GM13976 (cell line): ENCODE results near the gene GOT1.

Source experiments
- DNase-seq: peaks from one replicate; pipeline ENCODE4 v3.0.0; 2012; ENCODE audit warnings: low spot score
- CTCF ChIP-seq: IDR thresholded peaks from 2 replicates; pipeline ENCODE4 v1.5.1; 2012; ENCODE audit warnings: borderline replicate concordance, mild to moderate bottlenecking; ENCODE audit not compliant: insufficient read depth; ENCODE audit errors: extremely low read depth, missing control alignments, control extremely low read depth
- in situ Hi-C: fragments of 300-500 bp; cut with MboI; formaldehyde crosslinking; loops from one replicate; pipeline ENCODE4 v1.12.0; 2022; ENCODE audit warnings: low sequenced_read_pairs, mixed read lengths, inconsistent platforms; ENCODE audit not compliant: unreplicated experiment

GOT1 gene

GRCh38 chr10:99422529-99423096, 7.8 kb downstream of the GOT1 start:
- no peak for DNase-seq
- in situ Hi-C loops: no loop called here

DNA sequence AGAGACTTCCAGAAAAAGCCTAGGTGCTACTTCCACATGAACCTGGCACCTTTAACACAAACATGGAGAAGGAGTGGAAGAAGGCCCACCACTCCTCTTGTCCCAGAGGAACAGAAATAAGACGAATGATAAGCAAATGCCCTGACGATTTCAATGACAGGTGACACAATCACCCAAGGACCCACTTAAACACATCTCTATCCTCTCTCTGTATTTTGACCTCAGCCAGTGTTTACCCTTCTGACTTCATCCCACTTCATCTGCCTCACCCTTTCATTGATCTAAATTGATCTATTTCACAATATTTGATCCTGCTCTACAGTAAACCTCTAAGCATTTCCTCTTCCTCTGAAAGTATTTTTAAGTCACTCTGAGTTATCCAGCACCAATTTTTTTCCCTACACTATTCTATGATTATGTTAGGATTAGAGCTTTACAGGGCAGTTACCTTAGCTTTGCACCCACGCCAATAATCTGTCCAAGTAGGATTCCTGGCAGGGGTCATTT, 9.1 kb downstream of the GOT1 start:
- in situ Hi-C loops: no loop called here
- no peak for DNase-seq
- TF ChIP-seq CTCF: no peak

More at GRCh38 chr10:99422529-99423096, 7.8 kb downstream of the GOT1 start:
- no peak for TF ChIP-seq CTCF

DNA sequence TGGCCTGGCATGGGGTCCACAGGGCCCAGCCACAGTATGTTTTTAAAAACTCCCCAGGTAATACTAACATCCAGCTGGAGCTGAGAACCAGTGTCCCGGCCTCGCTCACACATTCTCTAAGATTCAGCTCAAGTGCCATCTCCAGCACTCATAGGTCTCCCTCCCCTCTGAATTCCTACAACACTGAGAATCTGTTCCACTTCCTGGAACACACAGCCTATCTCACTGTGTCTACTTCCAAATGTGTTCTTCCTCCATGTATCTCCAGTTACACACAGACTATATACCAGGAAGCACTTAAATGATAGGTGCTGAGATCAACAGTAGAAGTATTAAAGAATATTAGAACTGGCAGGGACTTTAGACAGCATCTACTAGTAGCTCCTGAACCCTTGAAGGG, 10.7 kb downstream of the GOT1 start:
- in situ Hi-C loops: no loop called here
- DNase-seq: no peak
- no peak for TF ChIP-seq CTCF

DNA sequence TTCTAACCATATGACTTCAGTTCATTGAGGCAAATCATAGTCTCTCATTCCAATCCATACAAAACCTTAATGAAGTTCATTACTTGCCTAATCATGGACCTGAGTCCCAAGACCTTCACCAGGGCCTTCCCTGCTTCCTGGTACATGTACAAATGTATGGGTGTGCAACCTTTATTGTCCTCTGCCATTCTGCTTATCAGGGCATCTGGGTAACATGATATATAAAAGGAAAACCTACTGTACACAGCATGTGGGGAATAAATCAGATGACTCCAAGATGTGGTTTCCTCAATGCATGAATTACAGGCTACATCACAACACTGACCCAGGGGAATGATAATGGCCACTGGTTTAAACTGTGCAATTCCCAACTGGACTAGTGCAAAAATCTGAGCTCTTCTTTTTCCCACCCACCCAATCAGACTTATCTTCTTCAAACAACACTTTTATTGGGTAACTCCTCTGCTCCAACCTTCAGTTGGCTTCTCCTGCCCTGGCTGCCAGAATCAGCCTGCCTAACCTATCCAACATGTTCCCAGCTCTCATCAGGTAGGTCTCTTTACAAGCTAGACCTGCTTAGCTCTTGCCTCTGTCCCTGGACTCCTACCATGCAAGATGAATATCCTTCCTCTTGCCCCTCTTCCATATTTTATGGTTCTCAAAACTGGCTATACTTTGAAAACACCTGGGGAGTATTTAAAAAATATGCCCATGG, 11.4 kb downstream of the GOT1 start:
- no peak for DNase-seq
- no peak for TF ChIP-seq CTCF
- in situ Hi-C loops: no loop called here

GRCh38 chr10:99412099-99412498, 18.3 kb downstream of the GOT1 start:
- DNase-seq: no peak
- TF ChIP-seq CTCF: no peak
- in situ Hi-C loops: no loop called here

DNA sequence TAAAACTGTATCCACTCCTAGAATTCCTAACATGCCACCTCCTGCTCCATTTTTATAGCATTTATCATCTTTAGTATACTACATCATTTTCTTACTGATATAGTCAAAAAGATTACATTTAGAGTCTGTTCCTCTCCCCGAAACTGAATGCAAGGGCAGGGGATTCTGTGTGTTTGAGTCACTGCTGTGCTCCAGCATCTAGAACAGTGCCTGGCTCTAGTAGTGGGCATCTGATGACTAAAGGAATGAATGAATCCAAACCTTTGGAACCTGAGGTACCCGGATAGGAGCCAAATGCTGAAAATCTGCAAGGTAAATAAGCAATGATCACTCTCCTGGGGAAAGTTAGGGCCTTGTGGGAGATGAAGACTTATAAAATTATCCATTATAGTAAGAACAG, 18.9 kb downstream of the GOT1 start:
- no peak for TF ChIP-seq CTCF
- in situ Hi-C loops: no loop called here
- no peak for DNase-seq
